ENCODE measurements around the gene MYADM. TPM values are rescaled to one million over a fixed set of nuclear protein-coding genes. Genes with fewer than 3 reads are reported as not detected.
"Not testable (repeated sequence)": the region's sequence is repeated elsewhere in the genome, so short reads cannot be mapped to it uniquely, and the experiment has no call there.

MYADM gene
- 96.3 and 102 TPM in 2 replicates for total RNA-seq

DNA sequence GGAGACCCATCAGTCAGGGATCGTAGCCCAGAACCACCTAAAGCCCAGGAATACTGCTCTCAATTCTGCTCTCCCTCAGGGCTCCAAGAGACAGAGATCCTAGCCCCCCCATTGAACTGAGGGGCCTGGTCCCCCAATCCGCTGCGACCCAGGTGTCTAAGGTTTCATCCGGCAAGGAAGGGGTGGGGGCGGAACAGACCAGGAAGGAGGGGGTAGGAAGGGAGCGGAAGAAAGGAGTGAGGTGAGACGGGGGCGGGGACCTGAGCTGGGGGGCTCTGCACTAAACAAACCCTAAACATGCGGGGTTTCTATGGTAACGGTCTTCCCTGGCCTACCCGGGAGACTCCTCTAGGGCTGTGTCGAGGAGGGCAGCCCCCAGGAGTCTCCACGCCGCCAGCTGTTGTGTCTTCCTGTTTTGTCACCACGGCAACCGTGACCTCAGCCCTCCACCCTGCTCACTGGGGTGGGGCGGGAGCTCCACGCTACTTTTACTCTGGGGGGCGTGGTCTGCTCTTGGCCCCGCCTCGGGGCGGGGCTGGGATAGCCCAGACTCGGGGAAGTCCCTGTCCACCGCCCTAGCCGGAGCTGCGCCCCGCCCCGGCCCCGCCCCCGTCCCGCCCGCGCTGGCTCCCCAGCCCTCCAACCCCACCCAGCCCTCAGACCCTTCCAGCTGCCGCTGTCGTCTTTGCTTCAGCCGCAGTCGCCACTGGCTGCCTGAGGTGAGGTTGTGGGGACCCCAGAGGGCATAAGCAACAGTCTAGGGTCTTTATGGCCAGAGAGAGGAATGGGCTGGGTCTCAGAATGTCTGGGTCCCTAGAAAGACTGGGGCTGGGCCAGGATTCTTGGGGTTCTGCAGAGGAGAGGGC, at the start of gene MYADM:
TSS of gene MYADM (plus strand) at position 659 of the 866 bp plus-strand sequence. CDS start 5,647 bp downstream, outside the sequence.
- DNase-seq (ENCODE audit: low spot score), result peak; percentile 100
- Mint-ChIP-seq H3K27me3 (ENCODE audit: low read depth) (no peaks in the 10 kb centered on the region), H3K4me1 (ENCODE audit: low read depth) (peaks cover 28% of the 10 kb centered on the region), H3K36me3 (ENCODE audit: low read depth) (peaks cover 13% of the 10 kb centered on the region), H3K9me3 (no peaks in the 10 kb centered on the region), H3K4me3 (ENCODE audit: low read depth) (peak within 1 kb of the TSS; percentile 98), H3K27ac (peak within 1 kb of the TSS; percentile 98)
- intact Hi-C loops (cut with micrococcal nuclease), result loop anchor here (5.0 kb wide), 5 partner anchors 235 to 1680 kb away; partner anchors contain the start of genes LENG9, NDUFA3, OSCAR and TSEN34

GRCh38 chr19:53818756-53819155, 48.9 kb upstream of the MYADM start:
- H3K4me3 Mint-ChIP-seq (ENCODE audit: low read depth), result no peak overlapping the region
- intact Hi-C loops (cut with micrococcal nuclease), result no loop called here
- H3K27ac Mint-ChIP-seq, result no peak overlapping the region
- no peak for DNase-seq (ENCODE audit: low spot score)
- no peaks in the 10 kb centered on the region for H3K4me1 Mint-ChIP-seq (ENCODE audit: low read depth)
- H3K36me3 Mint-ChIP-seq (ENCODE audit: low read depth), result no peaks in the 10 kb centered on the region
- H3K9me3 Mint-ChIP-seq, result no peaks in the 10 kb centered on the region
- H3K27me3 Mint-ChIP-seq (ENCODE audit: low read depth), result peaks cover 2% of the 10 kb centered on the region

DNA sequence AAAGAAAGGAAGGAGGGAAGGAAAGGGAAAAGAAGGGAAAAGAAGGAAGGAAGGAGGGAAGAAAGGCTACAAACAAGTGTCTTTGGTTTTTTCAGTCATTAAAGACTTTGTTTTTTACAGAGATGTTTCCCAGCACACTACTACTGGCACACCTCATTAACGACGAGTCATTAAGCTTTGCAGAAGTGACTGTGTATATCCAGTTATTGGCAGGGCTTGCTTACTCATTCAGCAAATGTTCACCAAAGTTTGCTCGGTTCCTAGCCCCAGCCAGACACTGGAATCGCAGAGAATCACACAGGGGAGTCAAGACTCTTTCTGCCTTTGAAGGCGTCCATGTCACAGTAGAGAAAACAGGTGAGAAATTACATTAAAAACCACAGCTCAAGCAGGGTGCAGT, 47.8 kb upstream of the MYADM start:
- no peaks in the 10 kb centered on the region for H3K36me3 Mint-ChIP-seq (ENCODE audit: low read depth)
- H3K9me3 Mint-ChIP-seq, result no peaks in the 10 kb centered on the region
- H3K27me3 Mint-ChIP-seq (ENCODE audit: low read depth), result peaks cover 4% of the 10 kb centered on the region
- H3K4me1 Mint-ChIP-seq (ENCODE audit: low read depth), result no peaks in the 10 kb centered on the region
- H3K4me3 Mint-ChIP-seq (ENCODE audit: low read depth), result no peak overlapping the region
- intact Hi-C loops (cut with micrococcal nuclease), result no loop called here
- no peak overlapping the region for H3K27ac Mint-ChIP-seq
- no peak for DNase-seq (ENCODE audit: low spot score)

GRCh38 chr19:53823380-53824120, 44.1 kb upstream of the MYADM start:
- no peak for DNase-seq (ENCODE audit: low spot score)
- no peak overlapping the region for H3K4me3 Mint-ChIP-seq (ENCODE audit: low read depth)
- intact Hi-C loops (cut with micrococcal nuclease), result no loop called here

DNA sequence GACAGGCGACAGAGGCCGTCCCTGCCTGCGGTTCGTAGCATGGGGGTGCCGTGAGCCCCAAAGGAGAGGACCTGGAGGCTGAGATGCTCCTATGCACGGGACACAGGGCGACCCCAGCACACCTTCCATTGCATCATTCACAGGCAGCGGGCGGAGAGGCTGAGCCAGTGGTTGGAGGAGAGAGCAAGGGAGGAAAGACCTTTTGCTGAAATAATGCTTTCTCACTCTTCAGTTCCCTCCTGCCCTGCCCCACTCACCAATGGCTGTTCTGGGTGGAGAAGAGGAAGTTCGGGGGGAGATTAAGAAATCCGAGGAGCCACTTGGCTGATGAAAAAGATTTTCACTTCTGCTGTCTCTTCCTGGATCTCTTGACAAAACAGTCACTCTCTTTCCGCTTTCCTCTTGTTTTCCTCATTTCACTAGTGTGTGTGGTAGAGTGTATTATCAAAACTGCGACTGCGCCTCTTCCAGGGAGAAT, 43.5 kb upstream of the MYADM start, which contains the start of gene NLRP12:
TSS of gene NLRP12 (minus strand) at position 181 of the 478 bp plus-strand sequence. CDS start at position 41, 140 bp downstream.
- intact Hi-C loops (cut with micrococcal nuclease), result no loop called here
- H3K27ac Mint-ChIP-seq, result no peak within 1 kb of the TSS
- H3K4me3 Mint-ChIP-seq (ENCODE audit: low read depth), result no peak within 1 kb of the TSS
- H3K9me3 Mint-ChIP-seq, result no peaks in the 10 kb centered on the region
- peaks cover 2% of the 10 kb centered on the region for H3K4me1 Mint-ChIP-seq (ENCODE audit: low read depth)
- H3K27me3 Mint-ChIP-seq (ENCODE audit: low read depth), result peaks cover 6% of the 10 kb centered on the region
- DNase-seq (ENCODE audit: low spot score), result no peak
- no peaks in the 10 kb centered on the region for H3K36me3 Mint-ChIP-seq (ENCODE audit: low read depth)

More at GRCh38 chr19:53823380-53824120, 44.1 kb upstream of the MYADM start:
- H3K27ac Mint-ChIP-seq, result no peak overlapping the region
- H3K9me3 Mint-ChIP-seq, result no peaks in the 10 kb centered on the region
- H3K4me1 Mint-ChIP-seq (ENCODE audit: low read depth), result peaks cover under 1% of the 10 kb centered on the region
- peaks cover 5% of the 10 kb centered on the region for H3K27me3 Mint-ChIP-seq (ENCODE audit: low read depth)
- H3K36me3 Mint-ChIP-seq (ENCODE audit: low read depth), result no peaks in the 10 kb centered on the region

- peaks cover 2% of the 10 kb centered on the region for H3K4me1 Mint-ChIP-seq (ENCODE audit: low read depth)
- H3K9me3 Mint-ChIP-seq, result no peaks in the 10 kb centered on the region
- no peak for DNase-seq (ENCODE audit: low spot score)
- no peak overlapping the region for H3K27ac Mint-ChIP-seq
- no peaks in the 10 kb centered on the region for H3K36me3 Mint-ChIP-seq (ENCODE audit: low read depth)
- H3K4me3 Mint-ChIP-seq (ENCODE audit: low read depth), result no peak overlapping the region
- H3K27me3 Mint-ChIP-seq (ENCODE audit: low read depth), result peaks cover 8% of the 10 kb centered on the region
- intact Hi-C loops (cut with micrococcal nuclease), result no loop called here
Measured at GRCh38 chr19:53826876-53827275, 40.8 kb upstream of the MYADM start.

GRCh38 chr19:53828531-53828930, 39.2 kb upstream of the MYADM start:
- Mint-ChIP-seq H3K27ac (no peak overlapping the region), H3K9me3 (no peaks in the 10 kb centered on the region), H3K36me3 (ENCODE audit: low read depth) (no peaks in the 10 kb centered on the region), H3K4me1 (ENCODE audit: low read depth) (peaks cover 2% of the 10 kb centered on the region), H3K4me3 (ENCODE audit: low read depth) (no peak overlapping the region), H3K27me3 (ENCODE audit: low read depth) (peaks cover 15% of the 10 kb centered on the region)
- intact Hi-C loops (cut with micrococcal nuclease), result no loop called here
- no peak for DNase-seq (ENCODE audit: low spot score)

- H3K36me3 Mint-ChIP-seq (ENCODE audit: low read depth); intact Hi-C loops (cut with micrococcal nuclease); H3K27ac Mint-ChIP-seq; H3K4me3 Mint-ChIP-seq (ENCODE audit: low read depth); H3K4me1 Mint-ChIP-seq (ENCODE audit: low read depth); H3K9me3 Mint-ChIP-seq; DNase-seq (ENCODE audit: low spot score): not testable (repeated sequence)
- H3K27me3 Mint-ChIP-seq (ENCODE audit: low read depth), result peaks cover 12% of the 10 kb centered on the region
Measured at GRCh38 chr19:53832861-53833260, 34.8 kb upstream of the MYADM start.

DNA sequence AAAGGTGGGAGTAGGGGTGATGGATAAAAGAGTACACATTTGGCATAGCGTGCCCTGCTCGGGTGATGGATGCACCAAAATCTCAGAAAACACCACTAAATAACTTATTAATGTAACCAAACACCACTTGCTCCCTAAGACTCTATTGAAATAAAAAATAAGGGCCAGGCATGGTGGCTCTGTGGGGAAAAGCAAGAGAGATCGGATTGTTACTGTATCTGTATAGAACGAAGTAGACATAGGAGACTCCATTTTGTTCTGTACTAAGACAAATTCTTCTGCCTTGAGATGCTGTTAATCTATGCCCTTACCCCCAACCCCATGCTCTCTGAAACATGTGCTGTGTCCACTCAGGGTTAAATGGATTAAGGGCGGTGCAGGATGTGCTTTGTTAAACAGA, 29.2 kb upstream of the MYADM start:
- intact Hi-C loops (cut with micrococcal nuclease); H3K27ac Mint-ChIP-seq; H3K9me3 Mint-ChIP-seq; H3K4me1 Mint-ChIP-seq (ENCODE audit: low read depth); H3K4me3 Mint-ChIP-seq (ENCODE audit: low read depth); H3K27me3 Mint-ChIP-seq (ENCODE audit: low read depth); H3K36me3 Mint-ChIP-seq (ENCODE audit: low read depth); DNase-seq (ENCODE audit: low spot score): not testable (repeated sequence)

- H3K36me3 Mint-ChIP-seq (ENCODE audit: low read depth); H3K27ac Mint-ChIP-seq; DNase-seq (ENCODE audit: low spot score); H3K4me3 Mint-ChIP-seq (ENCODE audit: low read depth); H3K4me1 Mint-ChIP-seq (ENCODE audit: low read depth); H3K27me3 Mint-ChIP-seq (ENCODE audit: low read depth); H3K9me3 Mint-ChIP-seq; intact Hi-C loops (cut with micrococcal nuclease): not testable (repeated sequence)
Measured at GRCh38 chr19:53840241-53840640, 27.4 kb upstream of the MYADM start.

DNA sequence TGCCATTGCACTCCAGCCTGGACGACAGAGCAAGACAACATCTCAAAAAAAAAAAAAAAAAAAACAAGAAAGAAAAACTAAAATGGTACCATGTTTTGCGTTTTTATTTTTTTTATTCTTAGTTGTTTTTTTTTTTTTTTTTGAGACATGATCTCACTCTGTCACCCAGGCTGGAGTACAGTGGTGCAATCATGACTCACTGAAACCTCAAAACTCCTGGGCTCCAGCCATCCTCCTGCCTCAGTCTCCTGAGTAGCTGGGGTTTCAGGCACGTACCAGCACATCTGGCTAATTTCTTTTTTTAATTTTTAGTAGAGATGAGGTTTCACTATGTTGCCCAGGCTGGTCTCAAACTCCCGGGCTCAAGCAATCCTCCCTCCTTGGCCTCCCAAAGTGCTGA, 26.8 kb upstream of the MYADM start:
- intact Hi-C loops (cut with micrococcal nuclease); H3K36me3 Mint-ChIP-seq (ENCODE audit: low read depth); H3K4me1 Mint-ChIP-seq (ENCODE audit: low read depth); H3K27me3 Mint-ChIP-seq (ENCODE audit: low read depth); H3K27ac Mint-ChIP-seq; H3K9me3 Mint-ChIP-seq; DNase-seq (ENCODE audit: low spot score); H3K4me3 Mint-ChIP-seq (ENCODE audit: low read depth): not testable (repeated sequence)

- intact Hi-C loops (cut with micrococcal nuclease), result no loop called here
- Mint-ChIP-seq H3K9me3 (no peaks in the 10 kb centered on the region), H3K27me3 (ENCODE audit: low read depth) (peaks cover 15% of the 10 kb centered on the region), H3K4me3 (ENCODE audit: low read depth) (no peak overlapping the region), H3K36me3 (ENCODE audit: low read depth) (no peaks in the 10 kb centered on the region), H3K4me1 (ENCODE audit: low read depth) (peaks cover 5% of the 10 kb centered on the region), H3K27ac (no peak overlapping the region)
- DNase-seq (ENCODE audit: low spot score), result no peak
Measured at GRCh38 chr19:53844849-53845246, 22.8 kb upstream of the MYADM start.

- no peak overlapping the region for H3K27ac Mint-ChIP-seq
- H3K27me3 Mint-ChIP-seq (ENCODE audit: low read depth), result peaks cover 20% of the 10 kb centered on the region
- DNase-seq (ENCODE audit: low spot score), result no peak
- intact Hi-C loops (cut with micrococcal nuclease), result no loop called here
- H3K36me3 Mint-ChIP-seq (ENCODE audit: low read depth), result no peaks in the 10 kb centered on the region
- no peaks in the 10 kb centered on the region for H3K9me3 Mint-ChIP-seq
- H3K4me1 Mint-ChIP-seq (ENCODE audit: low read depth), result peaks cover 7% of the 10 kb centered on the region
- no peak overlapping the region for H3K4me3 Mint-ChIP-seq (ENCODE audit: low read depth)
Measured at GRCh38 chr19:53847555-53847954, 20.1 kb upstream of the MYADM start.
